ENCODE results near the gene STEAP1.

The STEAP1 gene

DNA sequence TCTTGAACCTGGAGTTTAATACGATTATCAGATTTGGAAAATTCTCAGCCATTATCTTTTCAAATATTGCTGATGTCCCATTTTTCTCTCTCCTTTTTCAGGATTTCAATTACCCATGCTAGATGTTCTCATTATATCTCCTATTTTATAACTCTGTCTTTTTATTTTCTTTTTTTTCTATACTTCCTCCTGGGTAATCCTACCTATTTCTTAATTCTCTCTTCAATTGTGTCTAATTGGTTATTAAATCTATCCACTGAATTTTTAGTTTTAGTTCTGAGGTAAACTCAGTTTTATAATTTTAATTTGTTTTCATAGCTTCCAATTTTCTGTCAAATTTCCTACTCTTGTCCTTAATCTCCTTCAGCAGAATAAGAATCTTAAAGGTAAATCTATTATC, 15.6 kb downstream of the STEAP1 start:
- TF ChIP-seq, protein P1, sequence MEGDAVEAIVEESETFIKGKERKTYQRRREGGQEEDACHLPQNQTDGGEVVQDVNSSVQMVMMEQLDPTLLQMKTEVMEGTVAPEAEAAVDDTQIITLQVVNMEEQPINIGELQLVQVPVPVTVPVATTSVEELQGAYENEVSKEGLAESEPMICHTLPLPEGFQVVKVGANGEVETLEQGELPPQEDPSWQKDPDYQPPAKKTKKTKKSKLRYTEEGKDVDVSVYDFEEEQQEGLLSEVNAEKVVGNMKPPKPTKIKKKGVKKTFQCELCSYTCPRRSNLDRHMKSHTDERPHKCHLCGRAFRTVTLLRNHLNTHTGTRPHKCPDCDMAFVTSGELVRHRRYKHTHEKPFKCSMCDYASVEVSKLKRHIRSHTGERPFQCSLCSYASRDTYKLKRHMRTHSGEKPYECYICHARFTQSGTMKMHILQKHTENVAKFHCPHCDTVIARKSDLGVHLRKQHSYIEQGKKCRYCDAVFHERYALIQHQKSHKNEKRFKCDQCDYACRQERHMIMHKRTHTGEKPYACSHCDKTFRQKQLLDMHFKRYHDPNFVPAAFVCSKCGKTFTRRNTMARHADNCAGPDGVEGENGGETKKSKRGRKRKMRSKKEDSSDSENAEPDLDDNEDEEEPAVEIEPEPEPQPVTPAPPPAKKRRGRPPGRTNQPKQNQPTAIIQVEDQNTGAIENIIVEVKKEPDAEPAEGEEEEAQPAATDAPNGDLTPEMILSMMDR (conservative IDR thresholded peaks at IDR 0.05): no peak
- H3K27ac ChIP-seq: no peak overlapping the region

DNA sequence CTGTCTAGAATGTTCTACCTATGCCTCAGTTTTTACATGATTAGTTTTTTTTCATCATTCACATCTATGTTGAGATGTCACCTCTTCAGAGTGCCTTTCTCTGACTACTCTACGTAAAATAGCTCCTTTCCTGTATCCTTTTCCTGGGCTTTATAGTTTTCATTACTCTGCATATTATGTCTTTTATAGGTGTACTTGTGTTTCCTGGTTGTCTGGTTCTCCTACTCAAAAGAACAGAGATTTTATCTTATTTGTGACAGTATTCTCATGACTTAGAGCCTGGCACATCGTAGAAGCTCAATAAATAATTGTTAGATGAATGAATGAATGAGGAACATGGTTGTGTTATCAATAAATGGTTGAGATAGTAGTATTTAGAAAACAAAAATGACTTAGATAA, 17.9 kb downstream of the STEAP1 start:
- TF ChIP-seq, protein P1 (conservative IDR thresholded peaks at IDR 0.05): no peak
- no peak overlapping the region for H3K27ac ChIP-seq

DNA sequence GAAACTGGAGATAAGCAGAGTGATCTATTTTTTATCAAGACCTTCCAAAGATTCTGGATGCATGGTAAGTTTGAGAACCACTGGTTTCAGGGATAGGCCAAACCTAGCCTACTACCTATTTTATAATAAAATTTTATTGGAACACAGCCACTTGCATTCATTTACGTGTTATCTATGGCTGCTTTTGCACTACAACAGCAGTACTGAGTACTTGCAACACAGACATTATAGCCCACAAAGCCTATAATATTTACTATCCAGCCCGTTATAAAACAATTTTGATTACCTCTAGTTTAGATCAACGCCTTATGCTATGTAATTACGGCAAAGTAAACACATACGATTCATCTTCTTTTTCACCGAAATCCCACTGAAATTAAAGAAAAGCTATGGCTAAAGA, 18.4 kb downstream of the STEAP1 start:
- TF ChIP-seq, protein P1 (conservative IDR thresholded peaks at IDR 0.05): no peak

DNA sequence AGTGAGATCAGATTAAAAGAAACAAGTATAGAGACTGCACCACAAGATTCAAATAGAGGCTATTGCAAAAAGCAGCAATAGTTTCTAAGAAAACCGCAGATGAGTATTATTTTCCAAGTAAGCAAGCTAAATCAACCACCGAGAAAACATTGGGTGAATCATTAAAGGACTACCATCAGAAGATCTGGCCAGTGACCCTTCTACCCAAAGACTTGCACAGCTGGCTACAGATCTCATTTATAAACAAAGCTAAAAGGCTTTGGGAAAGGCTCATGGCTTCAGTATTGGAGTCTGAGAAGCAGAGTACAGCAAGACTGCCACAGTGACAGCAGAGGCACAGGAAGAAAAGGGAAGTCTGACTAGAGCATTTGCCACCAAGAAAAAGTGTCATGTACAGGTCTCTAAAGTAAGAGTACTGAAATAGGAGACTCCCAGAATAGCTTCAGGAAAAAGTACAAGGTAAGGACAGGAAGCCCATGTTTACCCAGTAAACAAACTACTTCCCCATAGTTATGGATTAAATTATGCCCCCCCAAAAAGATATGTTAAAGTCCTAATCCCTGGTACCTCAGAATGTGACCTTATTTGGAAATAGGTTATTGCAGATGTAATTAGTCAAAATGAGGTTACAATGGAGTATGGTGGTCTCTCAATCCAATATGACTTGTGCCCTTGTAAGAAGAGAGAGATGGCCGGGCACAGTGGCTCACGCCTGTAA, 19.0 kb downstream of the STEAP1 start:
- no peak overlapping the region for H3K27ac ChIP-seq
- TF ChIP-seq, protein P1 (conservative IDR thresholded peaks at IDR 0.05): no peak

More for the DNA sequence above, 18.4 kb downstream of the STEAP1 start:
- H3K27ac ChIP-seq: no peak overlapping the region

DNA sequence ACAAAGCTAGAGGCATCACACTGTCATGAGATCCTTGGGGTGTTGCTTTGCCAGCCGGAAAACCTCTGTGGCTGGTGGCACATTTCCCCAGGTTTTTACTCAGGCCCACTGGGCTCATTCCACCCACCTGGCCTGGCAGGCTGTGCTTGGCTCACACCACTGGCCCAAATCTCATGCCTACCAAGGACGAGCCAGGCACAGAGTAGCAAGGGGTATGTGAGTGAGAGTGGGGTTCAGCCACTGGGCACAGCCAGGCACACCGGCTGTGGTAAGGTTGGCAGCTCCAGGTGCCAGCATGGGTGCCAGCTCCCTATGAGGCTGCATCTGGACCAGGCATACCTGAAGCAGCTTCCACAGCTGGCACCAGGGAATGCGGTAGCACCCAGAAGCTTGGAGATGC, 21.4 kb downstream of the STEAP1 start:
- TF ChIP-seq, protein P1 (conservative IDR thresholded peaks at IDR 0.05): no peak

DNA sequence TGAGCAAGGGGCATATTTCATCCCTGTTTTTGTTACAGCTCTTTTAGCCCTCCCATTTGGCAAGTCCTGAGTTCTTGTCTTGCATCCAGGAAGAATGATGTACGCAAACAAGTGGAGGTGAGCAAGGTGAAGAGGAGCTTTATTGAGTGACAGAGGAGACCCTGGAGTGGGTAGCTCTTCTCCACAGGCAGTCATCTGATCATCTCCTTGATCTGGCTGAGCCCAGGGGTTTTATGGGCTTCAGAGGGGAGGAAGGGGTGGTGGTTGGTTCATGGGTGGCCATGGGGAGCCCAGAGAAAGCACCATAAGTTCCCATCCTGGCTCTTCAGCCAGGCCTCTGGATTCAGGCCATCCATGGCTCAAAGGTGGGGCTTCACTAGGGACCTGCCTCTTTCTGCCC, 21.9 kb downstream of the STEAP1 start:
- TF ChIP-seq, protein P1 (conservative IDR thresholded peaks at IDR 0.05): no peak
- no peak overlapping the region for H3K27ac ChIP-seq

More for the DNA sequence above, 21.4 kb downstream of the STEAP1 start:
- no peak overlapping the region for H3K27ac ChIP-seq

DNA sequence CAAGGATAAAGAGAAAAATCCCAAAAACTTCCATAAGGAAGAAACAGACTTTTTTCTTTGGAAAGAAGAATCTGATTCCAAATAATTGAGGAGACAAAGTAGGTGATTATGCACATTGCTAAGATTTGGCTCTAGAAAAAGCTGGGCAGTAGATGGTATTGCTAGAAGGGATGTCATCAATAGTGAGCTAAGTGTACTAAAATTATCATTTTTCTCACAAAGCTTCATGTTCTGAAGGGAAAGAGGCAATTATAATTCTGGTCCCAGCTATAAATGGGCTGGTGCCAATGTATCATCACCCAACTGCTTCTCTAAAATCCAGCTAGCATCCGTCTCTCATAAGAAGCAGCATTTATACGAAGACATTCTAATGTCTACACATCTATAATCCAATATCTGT, 23.9 kb downstream of the STEAP1 start:
- peak overlapping the region; percentile 84; the same call in 1 of the 2 replicates for H3K27ac ChIP-seq

More for the DNA sequence above, 23.9 kb downstream of the STEAP1 start:
- TF ChIP-seq, protein P1 (conservative IDR thresholded peaks at IDR 0.05): no peak
